Endothelial cell of umbilical vein (primary cell): Measurements from ENCODE around the gene EML6. TPM values are rescaled to one million over a fixed set of nuclear protein-coding genes. Genes with fewer than 3 reads are reported as not detected.

Experiments
- BruUV-seq: library from RNA; stranded (reverse); fragments of 400-500 nt; replicated peaks from 2 replicates; lab custom pipeline; 2021; lab: Mats Ljungman, UMichigan
- CTCF ChIA-PET: fragments of 300-600, 350-600 bp; sonication (Branson Sonifier 250); formaldehyde crosslinking; loops from one replicate; lab custom pipeline; 2021; ENCODE audit warnings: antibody characterized with exemption, inconsistent platforms; lab: Charles Lee
- POLR2A ChIA-PET: fragments of 300-600, 350-600 bp; sonication (Branson Sonifier 250); formaldehyde crosslinking; loops from one replicate; lab custom pipeline; 2021; ENCODE audit warnings: antibody characterized with exemption, inconsistent platforms; lab: Charles Lee
- DNase-seq: peaks from one replicate; pipeline ENCODE4 v3.0.0-alpha.2; 2011; ENCODE audit warnings: low read depth, low spot score
- FAIRE-seq: peaks from 2 replicates; lab custom pipeline; 2011; peaks lifted over from hg19 to GRCh38; lab: Jason Lieb, UNC
- H2AFZ ChIP-seq: 2 replicates; pipeline ENCODE4 v1.6.0; 2012; ENCODE audit warnings: low read depth, low read length, control low read depth, inconsistent platforms
- H3K27ac ChIP-seq: 2 replicates; pipeline ENCODE4 v1.5.1; 2011; ENCODE audit warnings: low read depth, mild to moderate bottlenecking, control low read depth, low read length, moderate library complexity; ENCODE audit not compliant: insufficient read depth
- H3K27me3 ChIP-seq, 2 experiments: 2 replicates each; pipeline versions ENCODE4 v1.6.0 to v1.6.1; 2011; ENCODE audit warnings: low read length in 2 of 2, mixed read lengths in 1 of 2; ENCODE audit not compliant: control insufficient read depth in 2 of 2, insufficient read depth in 2 of 2
- H3K36me3 ChIP-seq, 2 experiments: 2 replicates in 1 of 2; 3 replicates in 1 of 2; pipeline ENCODE4 v1.5.1; 2011; ENCODE audit warnings: low read length in 2 of 2, mild to moderate bottlenecking in 1 of 2, moderate library complexity in 1 of 2; ENCODE audit not compliant: control insufficient read depth in 2 of 2, insufficient read depth in 2 of 2; ENCODE audit errors: extremely low read depth in 1 of 2
- H3K4me1 ChIP-seq: 3 replicates; pipeline ENCODE4 v1.5.1; 2011; ENCODE audit warnings: mild to moderate bottlenecking, low read length; ENCODE audit not compliant: control insufficient read depth, insufficient read depth; ENCODE audit errors: extremely low read depth
- H3K4me2 ChIP-seq: 2 replicates; pipeline ENCODE4 v1.6.1; 2011; ENCODE audit warnings: low read length, control low read depth, mixed read lengths; ENCODE audit not compliant: insufficient read depth
- H3K4me3 ChIP-seq, 3 experiments: fragments of 200-600 bp in 1 of 3; sonication (generic), shearing (Covaris generic) in 1 of 3; replicated peaks in 1 of 3; 2 replicates each; pipeline ENCODE4 v1.5.1; 2011 to 2016; ENCODE audit warnings: control low read depth in 3 of 3, low read length in 3 of 3, mild to moderate bottlenecking in 2 of 3, inconsistent platforms in 1 of 3, low read depth in 1 of 3, moderate library complexity in 1 of 3; ENCODE audit not compliant: insufficient read depth in 1 of 3
- H3K79me2 ChIP-seq: 2 replicates; pipeline ENCODE4 v1.6.0; 2012; ENCODE audit warnings: low read length, inconsistent platforms; ENCODE audit not compliant: control insufficient read depth, insufficient read depth
- H3K9ac ChIP-seq: replicated peaks from 2 replicates; pipeline ENCODE3; 2011; ENCODE audit warnings: low read length, control low read depth; ENCODE audit not compliant: insufficient read depth; ENCODE audit errors: extremely low read depth
- H3K9me1 ChIP-seq: replicated peaks from 3 replicates; pipeline ENCODE4 v1.6.0; 2011; ENCODE audit warnings: mild to moderate bottlenecking, low read length; ENCODE audit not compliant: control insufficient read depth, insufficient read depth; ENCODE audit errors: extremely low read depth
- H3K9me3 ChIP-seq: replicated peaks from 2 replicates; pipeline ENCODE4 v1.5.1; 2012; ENCODE audit warnings: low read length, inconsistent platforms; ENCODE audit not compliant: control insufficient read depth, insufficient read depth
- H4K20me1 ChIP-seq: replicated peaks from 2 replicates; pipeline ENCODE3; 2011; ENCODE audit warnings: mild to moderate bottlenecking, low read length; ENCODE audit not compliant: control insufficient read depth, insufficient read depth; ENCODE audit errors: extremely low read depth
- CTCF ChIP-seq, 2 donors: IDR thresholded peaks; 1 replicate in 1 of 2; 2 replicates in 1 of 2; pipeline ENCODE4 v1.5.1; 2011; ENCODE audit warnings: low read length in 2 of 2, mild to moderate bottlenecking in 2 of 2, moderate library complexity in 2 of 2, control low read depth in 1 of 2, inconsistent platforms in 1 of 2, low read depth in 1 of 2; ENCODE audit not compliant: insufficient read depth in 1 of 2; ENCODE audit errors: extremely low read depth in 1 of 2
- EZH2 ChIP-seq: IDR thresholded peaks from 2 replicates; pipeline ENCODE4 v1.6.1; 2012; ENCODE audit warnings: borderline replicate concordance, low read depth, mild to moderate bottlenecking, moderate library complexity, low read length, inconsistent platforms; ENCODE audit not compliant: severe bottlenecking
- FOS ChIP-seq: IDR thresholded peaks from 2 replicates; pipeline ENCODE4 v1.6.1; 2011; ENCODE audit warnings: mild to moderate bottlenecking, low read length, moderate library complexity, borderline replicate concordance; ENCODE audit not compliant: insufficient read depth
- GATA2 ChIP-seq: IDR thresholded peaks from 2 replicates; pipeline ENCODE4 v1.7.0; 2011; ENCODE audit warnings: low read depth, mild to moderate bottlenecking, moderate library complexity, mixed read lengths, low read length; ENCODE audit not compliant: insufficient read length, insufficient read depth
- JUN ChIP-seq: IDR thresholded peaks from 2 replicates; pipeline ENCODE4 v1.6.1; 2011; ENCODE audit warnings: borderline replicate concordance, low read depth; ENCODE audit not compliant: insufficient read length, insufficient read depth
- MAX ChIP-seq: IDR thresholded peaks from 2 replicates; pipeline ENCODE4 v1.6.1; 2011; ENCODE audit not compliant: insufficient read depth, insufficient read length
- MYC ChIP-seq: IDR thresholded peaks from one replicate; pipeline ENCODE4 v1.6.1; 2011; ENCODE audit warnings: mild to moderate bottlenecking, low read depth, low read length
- POLR2A ChIP-seq: IDR thresholded peaks from 2 replicates; pipeline ENCODE4 v1.6.1; 2012; ENCODE audit warnings: low read depth, mild to moderate bottlenecking, control low read depth, low read length
- POLR2AphosphoS5 ChIP-seq: IDR thresholded peaks from 2 replicates; pipeline ENCODE4 v1.6.1; 2012; ENCODE audit warnings: low read depth, mild to moderate bottlenecking, control low read depth, low read length, moderate library complexity; ENCODE audit not compliant: insufficient read depth
- dilution Hi-C: fragments of 300-500 bp; cut with MboI; formaldehyde crosslinking; loops from one replicate; pipeline ENCODE4 v1.15.0; 2019; ENCODE audit warnings: low sequenced_read_pairs; ENCODE audit not compliant: extremely low pct_ligation_motif_present
- intact Hi-C: fragments of 100-400 bp; cut with micrococcal nuclease; formaldehyde crosslinking; loops from one replicate; pipeline ENCODE4 v1.10.0; 2022
- polyA plus RNA-seq, 4 experiments: library from polyadenylated mRNA; depleted of rRNA in 3 of 4; stranded (reverse) in 3 of 4; unstranded in 1 of 4; fragments of >200 nt; gene quantifications; 2 replicates each; pipeline versions ENCODE4 v1.2.1 to v1.2.3, GENCODE V29; 2011 to 2012; ENCODE audit warnings: missing spikeins in 1 of 4
- total RNA-seq: library from RNA; stranded (reverse); gene quantifications from 2 replicates; pipeline ENCODE4 v1.2.3, GENCODE V29; 2021

EML6 gene
- total and polyA plus RNA-seq, 2 donors (not counting 3 experiments of a cell fraction or from before 2014, with no cell fraction given) = 0.79 to 2.1 TPM

GRCh38 chr2:54726431-54726830 lies 3.0 kb downstream of the EML6 start:
- intact Hi-C loops (loop anchor here (10.0 kb wide), 1 partner anchor 318 kb away; no protein-coding TSS in a partner anchor), dilution Hi-C loops (no loop called here)
- no TSS peak for BruUV-seq
- H2AFZ ChIP-seq = no peak overlapping the region
- no peaks in the 10 kb centered on the region for H3K9me1 ChIP-seq
- no peak overlapping the region for H3K27ac ChIP-seq
- no peaks in the 10 kb centered on the region for H3K36me3 ChIP-seq
- CTCF ChIA-PET = interaction anchor here (2.4 kb wide), 1 partner anchor 113 kb away, joined by 16 read pairs; no protein-coding TSS in a partner anchor
- TF ChIP-seq JUN = no peak
- TF ChIP-seq MAX = no peak
- TF ChIP-seq GATA2 = no peak
- no peak for TF ChIP-seq FOS
- TF ChIP-seq POLR2A = no peak
- TF ChIP-seq CTCF (IDR thresholded peaks at IDR 0.05; ENCODE audit: extremely low read depth in 1 of 2, insufficient read depth in 1 of 2, low read depth in 1 of 2, low read length in 2 of 2) = no peak
- TF ChIP-seq POLR2AphosphoS5 = no peak
- TF ChIP-seq EZH2 = no peak
- TF ChIP-seq MYC = no peak
- DNase-seq (no peak), FAIRE-seq (no peak)
- H3K4me1 ChIP-seq = peaks cover 28% of the 10 kb centered on the region
- peaks cover 6 to 11% of the 10 kb centered on the region in 2 experiments for H3K27me3 ChIP-seq
- H3K79me2 ChIP-seq = no peaks in the 10 kb centered on the region
- no peaks in the 10 kb centered on the region for H4K20me1 ChIP-seq
- H3K9me3 ChIP-seq = no peaks in the 10 kb centered on the region
- H3K4me3 ChIP-seq = no peak overlapping the region
- H3K9ac ChIP-seq = no peak overlapping the region
- no peak overlapping the region for H3K4me2 ChIP-seq
- POLR2A ChIA-PET = no interaction called here
